Measurements from ENCODE around the gene BRD2.
A peak's percentile ranks its signal among the peaks of the same experiment; 100 is the strongest.

BRD2 gene

GRCh38 chr6:32968867-32969684 lies 682 bp downstream of the BRD2 start:
- no peak for TF ChIP-seq CTCF (IDR thresholded peaks at IDR 0.05; ENCODE audit: insufficient read depth, low read length, missing control alignments)
- DNase-seq (ENCODE audit: low read depth, low spot score), result no peak
- POLR2A ChIA-PET, result interaction anchor here (0.9 to 5.0 kb wide), 7 partner anchors 11 to 280 kb away, joined by 4 to 70 read pairs (median 5); partner anchors contain the start of genes HLA-DMA and TAP2
- CTCF ChIA-PET, result interaction anchor here (1.0 to 13.0 kb wide), 7 partner anchors 9 to 131 kb away, joined by 4 to 182 read pairs (median 50); partner anchors contain the start of genes HLA-DMA and TAP2
- H3K4me3 ChIP-seq (ENCODE audit: low read depth, low read length), result peak overlapping the region; percentile 81

- POLR2A ChIA-PET, result interaction anchor here (0.9 to 6.3 kb wide), 8 partner anchors 10 to 279 kb away, joined by 4 to 104 read pairs (median 41); partner anchors contain the start of genes HLA-DMA and TAP2
- TF ChIP-seq CTCF (IDR thresholded peaks at IDR 0.05; ENCODE audit: insufficient read depth, low read length, missing control alignments), result no peak
- peak; percentile 91 for DNase-seq (ENCODE audit: low read depth, low spot score)
- CTCF ChIA-PET, result interaction anchor here (1.0 to 13.0 kb wide), 5 partner anchors 15 to 131 kb away, joined by 5 to 182 read pairs (median 50); partner anchors contain the start of genes HLA-DMA and TAP2
- peak overlapping the region; percentile 81 for H3K4me3 ChIP-seq (ENCODE audit: low read depth, low read length)
Observed at GRCh38 chr6:32969685-32970412, 1.5 kb downstream of the BRD2 start.

- CTCF ChIA-PET, result interaction anchor here (0.9 to 13.0 kb wide), 6 partner anchors 14 to 132 kb away, joined by 3 to 182 read pairs (median 10); partner anchors contain the start of genes HLA-DMA and TAP2
- H3K4me3 ChIP-seq (ENCODE audit: low read depth, low read length), result peak overlapping the region; percentile 81
- peak; percentile 69 for DNase-seq (ENCODE audit: low read depth, low spot score)
- POLR2A ChIA-PET, result interaction anchor here (0.6 to 6.3 kb wide), 11 partner anchors 9 to 301 kb away, joined by 3 to 104 read pairs (median 34); partner anchors contain the start of genes HLA-DMA, HLA-DMB, RPS18 and TAP2
- no peak for TF ChIP-seq CTCF (IDR thresholded peaks at IDR 0.05; ENCODE audit: insufficient read depth, low read length, missing control alignments)
Observed at GRCh38 chr6:32970413-32971241, 2.2 kb downstream of the BRD2 start.

GRCh38 chr6:32971242-32971580 lies 2.8 kb downstream of the BRD2 start:
- CTCF ChIA-PET, result interaction anchor here (0.9 to 13.0 kb wide), 10 partner anchors 14 to 277 kb away, joined by 3 to 182 read pairs (median 6); partner anchors contain the start of genes HLA-DMA and TAP2
- no peak for DNase-seq (ENCODE audit: low read depth, low spot score)
- peak overlapping the region; percentile 81 for H3K4me3 ChIP-seq (ENCODE audit: low read depth, low read length)
- POLR2A ChIA-PET, result interaction anchor here (0.6 to 6.3 kb wide), 29 partner anchors 8 to 1109 kb away, joined by 3 to 104 read pairs (median 8); partner anchors contain the start of genes AGPAT1, B3GALT4, HLA-DMA and HLA-DMB
- TF ChIP-seq CTCF (IDR thresholded peaks at IDR 0.05; ENCODE audit: insufficient read depth, low read length, missing control alignments), result no peak

GRCh38 chr6:32971581-32972352 lies 3.4 kb downstream of the BRD2 start:
- ChIA-PET CTCF (interaction anchor here (0.6 to 13.0 kb wide), 10 partner anchors 13 to 277 kb away, joined by 3 to 182 read pairs (median 6); partner anchors contain the start of genes HLA-DMA and TAP2), POLR2A (interaction anchor here (0.6 to 6.3 kb wide), 41 partner anchors 8 to 1109 kb away, joined by 3 to 104 read pairs (median 6); partner anchors contain the start of genes AGPAT1, B3GALT4, COL11A2 and FKBPL)
- peak; percentile 99 for DNase-seq (ENCODE audit: low read depth, low spot score)
- H3K4me3 ChIP-seq (ENCODE audit: low read depth, low read length), result peak overlapping the region; percentile 92
- no peak for TF ChIP-seq CTCF (IDR thresholded peaks at IDR 0.05; ENCODE audit: insufficient read depth, low read length, missing control alignments)

All from AG04449 (cell line).